SK-MEL-5 (cell line): ENCODE measurements around the gene PCDH15. TPM values are rescaled to one million over a fixed set of nuclear protein-coding genes. Genes with fewer than 3 reads are reported as not detected.

ENCODE experiments used
- DNase-seq: peaks from one replicate; pipeline ENCODE4 v3.0.0-alpha.2; 2016; ENCODE audit warnings: low read depth, low spot score
- in situ Hi-C: cut with HindIII; loops from 2 replicates; pipeline ENCODE4 v1.10.0; 2016; ENCODE audit warnings: low sequenced_read_pairs, high pct_unique_total_duplicates, low pct_unique_long_range_greater_than_20kb
- total RNA-seq: library from RNA; depleted of rRNA; stranded (reverse); fragments of >200 nt; shearing (Covaris generic); gene quantifications from 2 replicates; pipeline ENCODE4 v1.2.3, GENCODE V29; 2014

PCDH15 gene
- total RNA-seq, 1 experiment from 2014 or later: 0.34 TPM

DNA sequence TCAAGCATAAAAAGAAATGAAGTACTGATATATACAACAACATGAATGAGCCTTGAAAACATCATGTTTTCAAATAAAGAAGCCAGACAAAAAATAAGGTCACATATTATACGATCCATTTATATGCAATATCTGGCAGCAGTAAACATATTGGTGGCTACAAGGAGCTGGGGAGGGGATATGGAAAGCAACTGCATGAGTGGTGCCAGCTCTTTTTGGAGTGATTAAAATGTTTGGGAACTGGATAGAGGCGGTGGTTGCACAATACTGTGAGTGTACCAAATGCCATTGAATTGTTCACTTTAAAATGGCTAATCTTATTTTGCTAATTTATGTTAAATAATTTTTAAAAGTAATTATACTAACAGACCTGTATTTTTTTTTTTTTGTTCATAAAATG lies 481.7 kb downstream of the PCDH15 start:
- no peak for DNase-seq
- in situ Hi-C loops: no loop called here

- in situ Hi-C loops: no loop called here
- DNase-seq: no peak
Observed at GRCh38 chr10:54318470-54318869, 482.6 kb downstream of the PCDH15 start.

GRCh38 chr10:54314430-54314829 lies 486.6 kb downstream of the PCDH15 start:
- DNase-seq: no peak
- in situ Hi-C loops: no loop called here

- in situ Hi-C loops: no loop called here
- peak; percentile 59 for DNase-seq
Observed at GRCh38 chr10:54284526-54285193, 516.4 kb downstream of the PCDH15 start.

DNA sequence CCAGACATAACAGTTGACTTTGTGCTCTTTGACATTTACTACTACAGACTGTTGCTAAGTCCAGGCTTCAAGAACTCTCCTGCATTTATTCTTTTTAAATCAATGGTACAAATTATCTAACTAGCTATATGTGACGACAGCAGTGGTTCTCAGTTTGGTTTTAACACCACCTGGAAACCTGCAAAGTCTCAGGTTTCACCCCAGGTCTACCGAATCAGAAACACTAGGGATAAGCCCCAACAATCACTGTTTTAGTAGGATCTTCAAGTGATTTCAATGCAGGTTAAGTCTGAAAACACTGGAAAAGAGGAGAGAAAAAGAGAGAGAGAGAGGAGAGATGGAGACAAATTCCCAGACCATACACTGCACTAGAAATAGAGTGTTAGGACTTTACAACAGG lies 519.0 kb downstream of the PCDH15 start:
- no peak for DNase-seq
- in situ Hi-C loops: no loop called here

DNA sequence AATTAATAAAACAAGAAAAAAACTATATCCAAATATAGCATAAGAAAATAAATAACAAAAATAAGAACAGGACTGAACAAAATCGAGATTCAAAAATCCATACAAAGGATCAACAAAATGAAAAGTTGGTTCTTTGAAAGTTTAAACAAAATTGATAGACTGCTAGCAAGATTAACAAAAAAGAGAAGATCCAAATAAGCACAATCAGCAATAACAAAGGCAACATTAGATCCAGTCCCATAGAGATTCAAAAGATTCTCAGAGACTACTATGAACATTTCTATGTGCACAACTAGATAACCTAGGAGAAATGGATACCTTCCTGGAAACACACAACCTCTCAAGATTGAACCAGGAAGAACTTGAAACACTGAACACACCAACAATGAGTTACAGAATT lies 534.6 kb downstream of the PCDH15 start:
- in situ Hi-C loops: no loop called here
- DNase-seq: no peak

- in situ Hi-C loops: no loop called here
- no peak for DNase-seq
Observed at GRCh38 chr10:54262726-54263125, 538.3 kb downstream of the PCDH15 start.

DNA sequence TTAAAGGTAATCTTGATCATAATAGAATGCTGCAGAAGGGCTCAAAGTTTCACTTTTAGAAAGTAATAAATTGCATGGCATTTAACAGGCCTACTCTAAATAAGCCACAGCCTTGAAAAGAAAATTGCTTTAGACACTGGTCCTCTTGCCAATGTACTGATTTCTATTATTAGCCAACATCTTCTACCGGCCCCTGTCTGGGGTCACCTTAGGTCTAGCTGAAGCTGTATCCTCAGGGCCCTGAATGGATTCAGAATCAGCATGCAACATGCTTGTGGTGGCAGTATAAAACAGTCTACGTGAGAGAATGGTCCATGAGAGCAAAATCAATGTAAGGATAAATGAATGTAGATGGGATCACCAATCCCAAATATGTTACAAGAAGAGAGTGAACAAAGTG lies 541.9 kb downstream of the PCDH15 start:
- no peak for DNase-seq
- in situ Hi-C loops: no loop called here

DNA sequence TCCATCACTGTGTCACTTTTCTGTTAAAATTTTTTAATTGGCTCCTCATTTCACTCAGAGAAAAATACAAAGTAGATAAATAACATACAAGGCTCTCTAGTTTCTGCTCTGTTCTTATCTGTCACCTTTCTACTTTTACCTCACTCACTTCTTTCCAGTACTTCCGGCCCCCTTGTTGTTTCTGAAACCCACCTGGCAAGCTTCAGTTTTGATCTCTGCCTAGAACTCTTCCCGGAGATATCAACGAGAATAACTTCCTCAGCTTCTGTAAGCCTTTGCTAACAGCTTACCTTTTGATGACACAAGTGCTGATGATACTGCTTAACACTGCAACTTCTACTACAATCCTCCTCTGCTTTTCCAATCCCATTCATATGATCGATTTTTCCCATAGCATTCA lies 566.2 kb downstream of the PCDH15 start:
- in situ Hi-C loops: no loop called here
- DNase-seq: no peak

DNA sequence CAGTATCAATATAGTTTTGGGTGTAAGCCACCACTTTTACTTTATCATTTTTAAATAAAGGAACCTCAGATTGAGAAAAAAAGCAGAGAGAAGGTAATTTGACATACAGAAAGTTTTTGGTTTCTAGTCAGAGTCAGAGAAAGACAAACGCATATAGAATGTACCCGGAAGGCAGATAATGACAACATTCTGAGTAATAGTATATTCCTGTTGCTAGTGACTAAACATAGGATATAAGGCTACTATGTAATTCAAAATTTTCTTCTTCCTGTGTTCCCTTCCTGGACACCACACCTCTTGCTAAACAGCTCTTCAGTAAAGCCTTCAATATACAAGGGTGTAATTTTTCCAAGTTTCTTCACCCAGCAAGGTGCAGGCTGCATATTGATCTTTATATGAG lies 597.6 kb downstream of the PCDH15 start:
- in situ Hi-C loops: no loop called here
- DNase-seq: no peak

- DNase-seq: no peak
- in situ Hi-C loops: no loop called here
Observed at GRCh38 chr10:54198051-54198450, 603.0 kb downstream of the PCDH15 start.

- no peak for DNase-seq
- in situ Hi-C loops: no loop called here
Observed at GRCh38 chr10:54194806-54195205, 606.2 kb downstream of the PCDH15 start.

- no peak for DNase-seq
- in situ Hi-C loops: no loop called here
Observed at GRCh38 chr10:54159924-54160323, 641.1 kb downstream of the PCDH15 start.

- no peak for DNase-seq
- in situ Hi-C loops: no loop called here
Observed at GRCh38 chr10:54148508-54148907, 652.5 kb downstream of the PCDH15 start.

- in situ Hi-C loops: no loop called here
- DNase-seq: no peak
Observed at GRCh38 chr10:54139819-54140428, 661.1 kb downstream of the PCDH15 start.

GRCh38 chr10:54137396-54137795 lies 663.6 kb downstream of the PCDH15 start:
- in situ Hi-C loops: no loop called here
- no peak for DNase-seq

DNA sequence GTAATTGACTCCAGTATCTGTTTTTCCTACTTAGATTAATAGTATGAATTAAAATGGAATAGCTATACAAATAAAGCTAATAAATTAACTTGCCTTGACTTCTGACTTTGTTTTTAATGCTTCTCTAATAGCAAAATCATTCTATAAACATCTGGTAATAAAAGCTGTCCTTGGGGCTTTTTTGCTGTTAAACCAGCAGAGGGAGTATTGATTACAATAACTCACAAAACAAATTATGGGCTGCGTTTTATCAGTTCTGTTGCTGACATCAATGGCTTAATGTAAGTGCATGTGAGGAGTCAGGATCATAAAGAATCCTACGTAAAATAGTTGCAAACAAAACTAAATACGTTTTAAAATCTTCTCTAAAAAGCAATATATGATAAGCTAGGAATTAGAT lies 667.8 kb downstream of the PCDH15 start:
- in situ Hi-C loops: no loop called here
- DNase-seq: peak; percentile 37

DNA sequence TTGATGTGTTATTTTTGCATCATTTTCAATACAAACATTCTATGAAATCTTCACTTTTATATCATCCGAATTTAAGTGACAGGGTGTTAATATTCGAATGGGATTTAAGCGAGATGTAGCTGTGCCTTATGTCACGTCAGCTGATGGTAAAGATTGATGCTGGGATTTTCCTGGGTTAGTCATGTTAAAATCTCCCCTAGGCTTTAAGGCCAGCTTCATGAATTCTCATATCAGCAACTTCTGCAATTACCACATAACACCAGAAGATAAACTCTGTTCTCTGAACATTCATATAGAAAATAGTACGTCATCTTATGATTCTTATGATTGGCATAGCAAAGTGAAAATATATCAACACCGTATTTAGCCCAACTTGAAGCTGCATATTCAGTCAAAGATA lies 669.2 kb downstream of the PCDH15 start:
- in situ Hi-C loops: no loop called here
- no peak for DNase-seq

- in situ Hi-C loops: no loop called here
- no peak for DNase-seq
Observed at GRCh38 chr10:54130394-54130793, 670.6 kb downstream of the PCDH15 start.
